Muscle of leg (tissue), 11 donors: ENCODE measurements around the gene FLII. TPM values are rescaled to one million over a fixed set of nuclear protein-coding genes. Genes with fewer than 3 reads are reported as not detected.

Source experiments
- DNase-seq: peaks from one replicate; pipeline ENCODE4 v3.0.0; 2013
- H3K27ac ChIP-seq: one replicate; pipeline ENCODE4 v1.5.1; 2013; ENCODE audit warnings: mild to moderate bottlenecking, low read length, control low read depth
- H3K27me3 ChIP-seq: one replicate; pipeline ENCODE4 v1.6.1; 2013; ENCODE audit warnings: low read length; ENCODE audit not compliant: control insufficient read depth, insufficient read depth
- H3K36me3 ChIP-seq: one replicate; pipeline ENCODE4 v1.6.1; 2013; ENCODE audit warnings: low read length; ENCODE audit not compliant: control insufficient read depth, insufficient read depth
- H3K4me1 ChIP-seq: one replicate; pipeline ENCODE4 v1.6.1; 2013; ENCODE audit warnings: low read length; ENCODE audit not compliant: control insufficient read depth, insufficient read depth
- H3K4me3 ChIP-seq: one replicate; pipeline ENCODE4 v1.5.1; 2013; ENCODE audit warnings: low read length, control low read depth
- H3K9me3 ChIP-seq: replicated peaks from 2 replicates; pipeline ENCODE4 v1.6.1; 2013; ENCODE audit warnings: low read depth, low read length; ENCODE audit not compliant: control insufficient read depth
- WGBS: methylation state at CpG from one replicate; pipeline ENCODE4 v1.1.5; 2013; ENCODE audit warnings: missing lambda C conversion rate; ENCODE audit not compliant: insufficient coverage; 5-methylcytosine and 5-hydroxymethylcytosine counted together
- polyA plus RNA-seq, 8 donors: library from polyadenylated mRNA; unstranded; fragments of 120-200 nt; gene quantifications; one replicate each; pipeline versions ENCODE4 v1.2.1 to v1.2.3, GENCODE V29; 2013; ENCODE audit warnings: inconsistent platforms in 1 of 8, low replicate concordance in 1 of 8; ENCODE audit not compliant: insufficient read length in 8 of 8, insufficient read depth in 1 of 8
- total RNA-seq: library from RNA; stranded (reverse); fragments of 120-200 nt; gene quantifications from one replicate; pipeline ENCODE4 v1.2.4, GENCODE V29; 2013

FLII gene
- total and polyA plus RNA-seq, 9 donors = 129 to 181 (median 172) TPM

DNA sequence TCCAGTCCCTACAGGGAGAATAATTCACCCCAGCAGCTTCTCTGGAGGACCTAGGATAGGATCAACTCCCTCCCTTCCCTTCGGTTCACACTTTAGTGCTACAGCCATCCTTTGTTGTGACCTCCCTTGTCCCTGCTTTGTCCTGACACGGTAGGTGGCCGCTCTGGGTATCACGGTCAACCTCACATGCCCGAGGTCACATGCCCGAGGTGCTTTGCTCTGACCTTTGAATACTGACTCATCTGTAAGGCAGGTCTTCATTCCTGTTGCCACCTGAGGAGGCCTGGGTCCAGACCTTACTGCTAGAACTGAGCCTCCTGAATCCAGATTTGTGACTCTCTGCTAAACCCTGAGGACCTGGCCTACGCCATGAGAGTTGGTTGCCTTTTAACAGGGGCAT lies 55.2 kb downstream of the FLII start:
- Histone ChIP-seq H3K4me3 (no peak overlapping the region), H3K4me1 (no peaks in the 10 kb centered on the region), H3K9me3 (no peaks in the 10 kb centered on the region), H3K36me3 (peaks cover 76% of the 10 kb centered on the region), H3K27ac (no peak overlapping the region), H3K27me3 (no peaks in the 10 kb centered on the region)
- 75% methylated on average over 7 of the region's 7 CpGs for WGBS
- DNase-seq = no peak

DNA sequence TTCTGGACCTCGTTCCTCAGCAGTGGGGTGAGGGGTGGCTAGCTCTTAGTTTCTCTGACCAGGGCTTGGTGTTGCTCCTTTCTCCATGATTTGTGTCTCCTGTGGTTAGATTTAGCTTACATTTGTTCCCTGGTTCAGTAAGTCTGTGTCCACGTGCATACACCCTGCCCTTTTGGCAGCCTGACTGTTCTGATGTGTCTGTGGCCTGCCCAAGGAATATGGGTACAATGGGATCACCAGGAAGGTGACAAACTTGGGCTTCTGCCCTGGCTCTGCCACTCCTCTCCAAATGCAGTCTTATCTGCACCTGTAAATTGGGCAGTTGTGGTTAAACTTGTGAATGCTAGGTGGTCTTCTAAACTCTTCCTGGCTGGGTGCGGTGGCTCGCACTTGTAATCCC lies 57.4 kb downstream of the FLII start:
- Histone ChIP-seq H3K27ac (no peak overlapping the region), H3K4me3 (no peak overlapping the region), H3K9me3 (no peaks in the 10 kb centered on the region), H3K4me1 (no peaks in the 10 kb centered on the region), H3K36me3 (peaks cover 79% of the 10 kb centered on the region), H3K27me3 (no peaks in the 10 kb centered on the region)
- no peak for DNase-seq
- WGBS = 63% methylated on average over 1 of the region's 4 CpGs

DNA sequence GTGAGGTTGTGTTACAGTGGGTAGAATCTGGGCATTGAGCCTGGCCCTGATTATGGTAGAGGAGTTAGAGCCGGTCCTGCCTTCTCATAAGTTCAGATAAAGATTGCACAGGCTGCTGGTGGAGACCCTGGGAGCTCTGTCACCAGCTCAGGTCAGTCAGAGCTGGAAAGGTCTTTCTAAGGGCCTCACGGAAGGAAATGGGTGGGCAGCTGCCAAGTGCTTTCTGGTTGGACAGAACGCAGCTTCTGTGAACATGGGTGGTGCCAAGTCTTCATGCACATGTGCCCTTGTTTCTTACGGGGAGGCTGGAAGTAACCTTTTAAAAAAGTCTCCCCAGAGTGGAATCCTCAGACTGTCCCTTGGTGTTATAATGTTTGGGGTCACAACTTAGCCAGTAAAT lies 60.0 kb downstream of the FLII start:
- Histone ChIP-seq H3K4me1 (no peaks in the 10 kb centered on the region), H3K4me3 (no peak overlapping the region), H3K27me3 (no peaks in the 10 kb centered on the region), H3K27ac (no peak overlapping the region), H3K36me3 (peaks cover 76% of the 10 kb centered on the region), H3K9me3 (no peaks in the 10 kb centered on the region)
- no peak for DNase-seq
- WGBS = 49% methylated on average over 4 of the region's 4 CpGs

DNA sequence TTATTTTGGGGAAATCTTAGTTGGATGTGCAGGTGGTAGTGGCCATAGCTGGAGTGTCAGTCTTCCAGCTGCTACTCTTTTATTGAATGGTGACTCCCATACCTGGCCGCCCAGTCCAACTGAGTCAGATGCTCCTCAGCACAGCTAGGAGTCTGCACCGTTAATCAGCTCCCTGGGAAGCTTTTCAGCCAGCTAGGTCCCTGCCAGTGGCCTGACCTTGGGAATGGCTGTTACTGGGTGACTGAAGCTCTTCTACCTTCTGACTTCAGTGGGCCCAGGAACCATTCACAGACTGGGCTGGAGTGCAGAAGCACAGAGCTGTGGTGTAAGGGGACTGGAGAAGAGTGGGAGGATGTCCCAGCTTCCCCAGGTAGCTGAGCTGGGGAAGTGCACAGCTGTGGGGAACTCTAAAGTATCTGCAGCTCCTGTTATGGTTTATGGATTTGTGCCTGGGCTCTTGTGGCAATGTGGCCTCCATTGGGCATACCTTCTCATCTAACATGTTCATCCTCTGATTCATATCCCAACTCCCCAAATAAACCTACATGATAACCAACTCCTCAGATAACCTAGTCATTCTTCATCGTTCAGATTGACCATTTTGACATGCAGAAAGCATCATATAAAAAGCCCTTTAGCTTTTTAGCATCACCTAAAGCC lies 60.9 kb downstream of the FLII start:
- H3K4me1 ChIP-seq = no peaks in the 10 kb centered on the region
- no peak for DNase-seq
- H3K27ac ChIP-seq = no peak overlapping the region
- peaks cover 78% of the 10 kb centered on the region for H3K36me3 ChIP-seq
- 95% methylated on average over 3 of the region's 3 CpGs for WGBS
- no peaks in the 10 kb centered on the region for H3K9me3 ChIP-seq
- H3K4me3 ChIP-seq = no peak overlapping the region
- H3K27me3 ChIP-seq = no peaks in the 10 kb centered on the region

DNA sequence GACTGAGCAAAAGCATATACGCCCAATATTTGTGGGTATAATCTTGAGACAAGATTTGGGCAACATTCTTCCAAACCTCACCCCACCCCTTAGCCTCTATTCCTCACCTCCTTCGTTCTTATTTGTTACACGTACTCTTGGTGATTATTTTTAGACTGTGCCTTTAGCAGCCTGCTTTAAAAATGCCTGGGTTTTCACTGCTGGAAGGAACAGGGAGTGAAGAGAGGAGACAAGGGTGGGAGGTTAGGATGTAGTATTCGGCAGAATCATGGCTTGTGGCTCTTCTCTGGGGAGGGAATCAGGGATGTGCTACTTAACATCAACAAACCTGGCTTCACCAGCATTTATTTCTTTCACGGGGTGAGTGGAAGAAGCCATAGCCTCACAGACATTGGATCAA lies 63.3 kb downstream of the FLII start:
- Histone ChIP-seq H3K4me3 (no peak overlapping the region), H3K36me3 (peaks cover 69% of the 10 kb centered on the region), H3K4me1 (peaks cover 17% of the 10 kb centered on the region), H3K27ac (no peak overlapping the region), H3K27me3 (no peaks in the 10 kb centered on the region), H3K9me3 (no peaks in the 10 kb centered on the region)
- WGBS = no CpG with 5 or more reads among the region's 5 CpGs
- DNase-seq = no peak

Other genes with a start within 250 kb of the FLII start
- gene ATPAF2, start 219.6 kb downstream of the FLII start, total RNA-seq = 16.8 TPM
- gene ATPAF2, start 219.6 kb downstream of the FLII start, polyA plus RNA-seq = 10 to 100 TPM; 14.1 to 21.7 (median 16.1) TPM
- gene GID4, start 219.3 kb downstream of the FLII start, total RNA-seq = 7.0 TPM
- 10 to 100 TPM; 10.6 to 12.2 (median 11.3) TPM for gene GID4, start 219.3 kb downstream of the FLII start, polyA plus RNA-seq
- gene DRG2, start 170.8 kb downstream of the FLII start, total RNA-seq = 29.6 TPM
- 10 to 100 TPM; 22.9 to 30.7 (median 25.8) TPM for gene DRG2, start 170.8 kb downstream of the FLII start, polyA plus RNA-seq
- gene MYO15A, start 150.0 kb downstream of the FLII start, total RNA-seq = 0.58 TPM
- 1 to 10 TPM in 5 of 8 donors, under 1 TPM in 3; 0.75 to 1.8 (median 1.3) TPM for gene MYO15A, start 150.0 kb downstream of the FLII start, polyA plus RNA-seq
- gene ALKBH5, start 74.9 kb downstream of the FLII start, total RNA-seq = 56.5 TPM
- 10 to 100 TPM; 60.8 to 72.3 (median 67.4) TPM for gene ALKBH5, start 74.9 kb downstream of the FLII start, polyA plus RNA-seq
- 18.3 TPM for gene LLGL1, start 33.1 kb downstream of the FLII start, total RNA-seq
- 10 to 100 TPM; 20.4 to 35.5 (median 29.0) TPM for gene LLGL1, start 33.1 kb downstream of the FLII start, polyA plus RNA-seq
- gene MIEF2, start 1.9 kb upstream of the FLII start, total RNA-seq = 13.3 TPM
- 10 to 100 TPM; 12.0 to 15.5 (median 14.1) TPM for gene MIEF2, start 1.9 kb upstream of the FLII start, polyA plus RNA-seq
- gene TOP3A, start 56.3 kb upstream of the FLII start, total RNA-seq = 26.1 TPM
- gene TOP3A, start 56.3 kb upstream of the FLII start, polyA plus RNA-seq = 10 to 100 TPM; 22.4 to 34.4 (median 28.2) TPM
- gene SMCR8, start 56.6 kb upstream of the FLII start, total RNA-seq = 6.9 TPM
- 10 to 100 TPM in 1 of 8 donors, 1 to 10 TPM in 7; 6.3 to 10.2 (median 9.1) TPM for gene SMCR8, start 56.6 kb upstream of the FLII start, polyA plus RNA-seq
- gene SHMT1, start 104.8 kb upstream of the FLII start, total RNA-seq = 11.3 TPM
- 10 to 100 TPM in 6 of 8 donors, 1 to 10 TPM in 2; 7.0 to 14.1 (median 10.9) TPM for gene SHMT1, start 104.8 kb upstream of the FLII start, polyA plus RNA-seq
- gene EVPLL, start 119.0 kb upstream of the FLII start, total RNA-seq = not detected
- gene EVPLL, start 119.0 kb upstream of the FLII start, polyA plus RNA-seq = under 1 TPM in 2 of 8 donors, not detected in 6; 0.23 to 0.25 TPM
- gene LGALS9C, start 218.1 kb upstream of the FLII start, total RNA-seq = not detected
- gene LGALS9C, start 218.1 kb upstream of the FLII start, polyA plus RNA-seq = under 1 TPM in 1 of 8 donors, not detected in 7; 0.26 TPM